DOHH2 (cell line): ENCODE data around the gene TPTE2.
"Not testable (repeated sequence)": the region's sequence is repeated elsewhere in the genome, so short reads cannot be mapped to it uniquely, and the experiment has no call there.

ENCODE experiments used
- H3F3A ChIP-seq: fragments of 200-600 bp; sonication (generic), shearing (Covaris generic); 2 replicates; pipeline ENCODE4 v1.6.0; 2016; ENCODE audit warnings: antibody characterized with exemption, mild to moderate bottlenecking; ENCODE audit not compliant: control insufficient read depth, insufficient read depth
- H3K27ac ChIP-seq: fragments of 200-600 bp; sonication (generic); 2 replicates; pipeline ENCODE4 v1.5.1; 2014; ENCODE audit warnings: low read depth, mild to moderate bottlenecking, low read length, moderate library complexity
- H3K27me3 ChIP-seq: fragments of 200-600 bp; sonication (generic); 2 replicates; pipeline ENCODE4 v1.6.1; 2014; ENCODE audit warnings: mild to moderate bottlenecking, low read length, mixed read lengths; ENCODE audit not compliant: control insufficient read depth
- H3K36me3 ChIP-seq: fragments of 200-600 bp; sonication (generic); 2 replicates; pipeline ENCODE4 v1.6.1; 2014; ENCODE audit warnings: mild to moderate bottlenecking, low read length, moderate library complexity, mixed read lengths; ENCODE audit not compliant: control insufficient read depth
- H3K4me1 ChIP-seq: fragments of 200-600 bp; sonication (generic); 2 replicates; pipeline ENCODE4 v1.6.1; 2014; ENCODE audit warnings: mild to moderate bottlenecking, low read length, mixed read lengths; ENCODE audit not compliant: control insufficient read depth
- H3K4me2 ChIP-seq: fragments of 200-600 bp; sonication (generic); 2 replicates; pipeline ENCODE4 v1.6.0; 2014; ENCODE audit warnings: mild to moderate bottlenecking, low read length, moderate library complexity
- H3K4me3 ChIP-seq: fragments of 200-600 bp; sonication (generic); 2 replicates; pipeline ENCODE4 v1.5.1; 2014; ENCODE audit warnings: mild to moderate bottlenecking, low read length, mixed read lengths
- H3K79me2 ChIP-seq: fragments of 200-600 bp; sonication (generic); 2 replicates; pipeline ENCODE4 v1.6.1; 2014; ENCODE audit warnings: mild to moderate bottlenecking, low read length, mixed read lengths; ENCODE audit not compliant: control insufficient read depth
- H3K9me2 ChIP-seq: fragments of 200-600 bp; sonication (generic); replicated peaks from 2 replicates; pipeline ENCODE4 v1.6.1; 2014; ENCODE audit warnings: mild to moderate bottlenecking, low read length, mixed read lengths; ENCODE audit not compliant: control insufficient read depth
- H3K9me3 ChIP-seq: fragments of 200-600 bp; sonication (generic); 2 replicates; pipeline ENCODE4 v1.6.1; 2014; ENCODE audit warnings: antibody characterized with exemption, low read length, mixed read lengths; ENCODE audit not compliant: control insufficient read depth, insufficient read depth
- H4K20me1 ChIP-seq: fragments of 200-600 bp; sonication (generic); 2 replicates; pipeline ENCODE4 v1.6.0; 2014; ENCODE audit warnings: low read depth, mild to moderate bottlenecking, antibody characterized with exemption, low read length, moderate library complexity; ENCODE audit not compliant: control insufficient read depth, insufficient read depth
- EZH2phosphoT487 ChIP-seq: fragments of 200-600 bp; sonication (generic); IDR thresholded peaks from 2 replicates; pipeline ENCODE4 v1.6.1; 2017; ENCODE audit warnings: borderline replicate concordance, mild to moderate bottlenecking, antibody characterized with exemption, low read length, moderate library complexity, mixed read lengths
- TF ChIP-seq, protein P1 (sequence below): fragments of 200-600 bp; sonication (generic); IDR thresholded peaks from one replicate; pipeline ENCODE4 v1.5.1; 2014; ENCODE audit warnings: antibody characterized with exemption, mild to moderate bottlenecking, low read depth, low read length; ENCODE audit not compliant: poor library complexity, severe bottlenecking

Gene TPTE2

DNA sequence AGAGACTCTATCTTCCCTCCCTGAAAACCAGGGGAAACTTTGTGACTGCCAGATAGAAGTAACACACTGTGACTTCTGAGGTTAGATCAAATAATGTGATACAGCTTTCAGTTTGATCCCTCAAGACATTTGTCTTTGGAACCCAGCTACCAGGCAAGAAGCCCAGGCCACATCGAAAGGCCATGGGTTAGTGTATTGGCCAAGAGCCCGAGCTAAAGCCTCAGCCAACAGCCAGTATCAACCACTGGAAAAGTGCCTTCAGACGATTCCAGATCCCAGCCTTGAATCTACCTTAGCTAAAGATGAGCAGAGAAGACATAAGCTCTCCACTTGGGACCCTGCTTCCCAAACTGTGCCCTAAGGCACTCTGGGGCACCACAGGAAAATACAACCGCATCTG, 10.9 kb upstream of the TPTE2 start:
- no peaks in the 10 kb centered on the region for H3K36me3 ChIP-seq
- no peak overlapping the region for H3K27ac ChIP-seq
- H3F3A ChIP-seq: no peaks in the 10 kb centered on the region
- TF ChIP-seq, protein P1, sequence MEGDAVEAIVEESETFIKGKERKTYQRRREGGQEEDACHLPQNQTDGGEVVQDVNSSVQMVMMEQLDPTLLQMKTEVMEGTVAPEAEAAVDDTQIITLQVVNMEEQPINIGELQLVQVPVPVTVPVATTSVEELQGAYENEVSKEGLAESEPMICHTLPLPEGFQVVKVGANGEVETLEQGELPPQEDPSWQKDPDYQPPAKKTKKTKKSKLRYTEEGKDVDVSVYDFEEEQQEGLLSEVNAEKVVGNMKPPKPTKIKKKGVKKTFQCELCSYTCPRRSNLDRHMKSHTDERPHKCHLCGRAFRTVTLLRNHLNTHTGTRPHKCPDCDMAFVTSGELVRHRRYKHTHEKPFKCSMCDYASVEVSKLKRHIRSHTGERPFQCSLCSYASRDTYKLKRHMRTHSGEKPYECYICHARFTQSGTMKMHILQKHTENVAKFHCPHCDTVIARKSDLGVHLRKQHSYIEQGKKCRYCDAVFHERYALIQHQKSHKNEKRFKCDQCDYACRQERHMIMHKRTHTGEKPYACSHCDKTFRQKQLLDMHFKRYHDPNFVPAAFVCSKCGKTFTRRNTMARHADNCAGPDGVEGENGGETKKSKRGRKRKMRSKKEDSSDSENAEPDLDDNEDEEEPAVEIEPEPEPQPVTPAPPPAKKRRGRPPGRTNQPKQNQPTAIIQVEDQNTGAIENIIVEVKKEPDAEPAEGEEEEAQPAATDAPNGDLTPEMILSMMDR: no peak
- TF ChIP-seq EZH2phosphoT487: no peak
- H3K4me2 ChIP-seq: no peak overlapping the region
- H3K9me3 ChIP-seq: no peaks in the 10 kb centered on the region
- no peaks in the 10 kb centered on the region for H3K79me2 ChIP-seq
- no peak overlapping the region for H3K4me3 ChIP-seq
- H3K9me2 ChIP-seq: no peaks in the 10 kb centered on the region
- no peaks in the 10 kb centered on the region for H4K20me1 ChIP-seq
- no peaks in the 10 kb centered on the region for H3K27me3 ChIP-seq
- 0 out of 2 replicates have a peak, but pooled peaks cover 3% of the 10 kb centered on the region for H3K4me1 ChIP-seq

DNA sequence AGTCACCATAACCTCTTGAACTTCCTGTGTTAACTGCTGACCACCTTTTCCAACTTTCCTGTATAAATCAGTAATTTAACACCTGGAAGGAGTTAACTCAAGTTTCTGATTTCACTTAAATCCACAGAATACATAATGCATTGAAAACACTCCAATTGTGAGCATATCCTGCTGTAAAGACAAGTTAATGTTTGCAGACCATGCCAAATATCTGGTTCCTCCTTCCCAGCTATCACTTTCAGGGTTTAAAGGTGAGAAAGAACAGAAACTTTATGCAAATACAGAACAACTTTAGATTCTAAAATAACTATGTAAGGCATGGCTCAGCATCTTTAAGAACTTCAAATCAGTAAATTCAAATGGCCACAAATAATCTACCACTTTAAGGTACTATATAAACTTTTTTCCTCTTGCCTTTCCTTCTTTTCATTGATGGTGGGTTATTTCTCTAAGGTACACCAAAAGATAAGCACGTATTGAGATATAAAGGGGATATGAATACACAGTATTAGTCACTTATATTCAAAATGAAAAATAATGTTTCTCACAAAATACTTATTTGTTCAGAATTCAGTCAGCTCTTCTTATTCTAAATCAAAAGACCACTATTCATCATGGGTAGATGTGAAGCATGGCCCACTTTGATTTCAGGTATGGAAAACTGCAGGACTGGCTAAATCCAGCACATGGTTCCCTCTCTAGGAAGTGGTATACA, 6.6 kb upstream of the TPTE2 start:
- no peaks in the 10 kb centered on the region for H3K9me2 ChIP-seq
- no peak overlapping the region for H3K27ac ChIP-seq
- no peaks in the 10 kb centered on the region for H3K27me3 ChIP-seq
- H4K20me1 ChIP-seq: no peaks in the 10 kb centered on the region
- H3K9me3 ChIP-seq: no peaks in the 10 kb centered on the region
- TF ChIP-seq, protein P1: no peak
- no peak for TF ChIP-seq EZH2phosphoT487
- no peaks in the 10 kb centered on the region for H3K36me3 ChIP-seq
- peaks cover 10% of the 10 kb centered on the region for H3K4me1 ChIP-seq
- H3K4me3 ChIP-seq: no peak overlapping the region
- no peak overlapping the region for H3K4me2 ChIP-seq
- H3F3A ChIP-seq: no peaks in the 10 kb centered on the region
- H3K79me2 ChIP-seq: no peaks in the 10 kb centered on the region

DNA sequence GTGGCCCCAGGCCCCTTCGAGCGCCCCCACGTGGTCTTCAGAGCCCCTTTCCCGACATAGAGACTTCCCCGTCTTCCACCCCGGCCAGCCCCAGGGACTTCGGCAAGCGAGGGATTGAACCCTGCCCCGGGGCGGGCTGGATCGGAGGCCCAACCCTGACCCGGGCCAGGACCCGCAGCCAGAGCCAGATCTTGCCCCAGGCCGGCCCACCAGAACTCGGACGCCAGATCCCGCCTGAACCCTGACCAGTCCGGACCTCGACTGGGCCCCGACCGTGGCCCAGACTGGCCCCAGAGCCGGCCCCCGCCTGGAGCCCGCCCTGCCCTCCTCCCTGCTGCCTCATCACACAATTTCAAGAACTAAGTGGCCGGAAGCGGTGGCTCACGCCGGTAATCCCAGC, 253 bp upstream of the TPTE2 start:
- Histone ChIP-seq H3K9me2 (no peaks in the 10 kb centered on the region), H4K20me1 (no peaks in the 10 kb centered on the region), H3K79me2 (no peaks in the 10 kb centered on the region), H3K4me1 (peaks cover 7% of the 10 kb centered on the region), H3K27me3 (no peaks in the 10 kb centered on the region), H3F3A (no peaks in the 10 kb centered on the region), H3K9me3 (no peaks in the 10 kb centered on the region), H3K4me3 (no peak overlapping the region), H3K27ac (no peak overlapping the region), H3K4me2 (no peak overlapping the region), H3K36me3 (no peaks in the 10 kb centered on the region)
- TF ChIP-seq, protein P1: no peak
- TF ChIP-seq EZH2phosphoT487: no peak

DNA sequence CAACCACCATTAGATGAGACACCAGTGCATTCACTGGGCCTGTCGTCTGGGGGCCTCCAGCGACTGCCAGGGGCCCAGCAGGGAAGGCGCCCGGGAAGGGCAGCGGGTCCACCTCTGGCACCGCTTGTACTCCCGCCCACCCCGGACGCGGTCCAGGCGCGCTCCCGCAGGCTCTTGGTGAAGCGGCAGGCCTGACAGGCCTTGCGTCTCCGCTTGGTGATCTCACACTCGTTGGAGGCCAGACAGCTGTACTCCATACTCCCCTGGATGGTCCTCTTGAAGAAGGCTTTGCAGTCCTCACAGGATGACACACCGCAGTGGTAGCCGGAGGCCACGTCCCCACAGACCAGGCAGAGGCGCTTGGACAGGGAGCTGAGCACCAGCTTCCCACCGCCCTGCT, 660 bp downstream of the TPTE2 start:
- H3K9me2 ChIP-seq, H3K9me3 ChIP-seq, H3K4me2 ChIP-seq: not testable (repeated sequence)

DNA sequence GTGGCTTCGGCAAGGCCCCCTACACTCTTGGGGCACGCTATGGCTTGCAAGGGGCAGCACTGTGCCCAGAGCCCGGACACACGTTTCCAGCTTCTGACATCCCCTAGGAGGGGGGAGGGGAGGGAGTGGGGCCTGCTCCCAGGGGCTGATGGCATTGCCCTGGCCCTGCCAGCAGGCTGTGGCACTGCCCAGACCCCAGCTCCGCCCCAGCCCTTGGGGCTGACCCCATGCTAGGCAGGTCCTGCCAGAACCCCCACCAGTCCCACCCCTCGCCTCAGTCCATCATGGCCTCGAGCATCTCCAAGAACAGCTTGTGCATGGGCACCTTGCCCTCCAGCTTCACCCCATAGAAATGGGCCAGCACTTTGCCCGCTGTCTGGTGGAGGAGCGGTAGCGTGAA, 1.6 kb downstream of the TPTE2 start:
- H3F3A ChIP-seq, H3K9me2 ChIP-seq, H4K20me1 ChIP-seq, H3K9me3 ChIP-seq, H3K4me1 ChIP-seq, H3K4me3 ChIP-seq, H3K27me3 ChIP-seq, H3K79me2 ChIP-seq, H3K4me2 ChIP-seq, H3K27ac ChIP-seq, H3K36me3 ChIP-seq: not testable (repeated sequence)

More for the DNA sequence above, 660 bp downstream of the TPTE2 start:
- not testable (repeated sequence) for H4K20me1 ChIP-seq, H3K4me1 ChIP-seq, H3F3A ChIP-seq, H3K4me3 ChIP-seq, H3K27ac ChIP-seq, H3K27me3 ChIP-seq, H3K36me3 ChIP-seq, H3K79me2 ChIP-seq

DNA sequence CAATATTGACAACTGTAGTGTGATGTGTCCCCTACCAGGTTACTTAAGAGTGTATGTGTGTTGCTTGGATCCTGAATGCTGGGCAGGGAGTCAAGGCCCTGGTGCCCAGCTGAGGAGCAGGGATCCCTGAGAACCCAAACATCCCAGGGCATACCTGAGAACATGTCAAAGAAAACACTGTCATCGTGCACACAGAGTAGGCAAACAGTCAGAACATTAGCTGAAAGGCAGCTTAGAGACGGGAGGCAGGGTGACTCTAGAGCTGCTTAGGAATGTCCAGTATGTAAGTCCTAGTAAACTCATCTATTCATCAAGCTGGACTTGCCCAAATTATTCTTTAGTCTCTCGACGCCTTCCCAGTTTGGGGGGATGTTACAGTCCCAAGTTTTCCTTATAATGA, 4.0 kb downstream of the TPTE2 start:
- not testable (repeated sequence) for H3F3A ChIP-seq, H3K36me3 ChIP-seq, H3K4me2 ChIP-seq, H3K9me3 ChIP-seq, H3K27ac ChIP-seq, H4K20me1 ChIP-seq, H3K4me1 ChIP-seq, H3K9me2 ChIP-seq, H3K27me3 ChIP-seq, H3K79me2 ChIP-seq, H3K4me3 ChIP-seq
